ENCODE data around the gene SLC17A2.

Gene SLC17A2

GRCh38 chr6:25886066-25886465, 44.4 kb downstream of the SLC17A2 start:
- no peak for DNase-seq (ENCODE audit: low read depth in 2 of 2)

- DNase-seq (ENCODE audit: low read depth in 2 of 2), result no peak
Measured at GRCh38 chr6:25883991-25884390, 46.5 kb downstream of the SLC17A2 start.

- no peak for DNase-seq (ENCODE audit: low read depth in 2 of 2)
Measured at GRCh38 chr6:25883536-25883935, 47.0 kb downstream of the SLC17A2 start.

- DNase-seq (ENCODE audit: low read depth in 2 of 2), result peak in 1 of 2 donors; percentile 5
Measured at GRCh38 chr6:25882051-25882496, 48.4 kb downstream of the SLC17A2 start.

- no peak for DNase-seq (ENCODE audit: low read depth in 2 of 2)
Measured at GRCh38 chr6:25880601-25881000, 49.9 kb downstream of the SLC17A2 start.

- no peak for DNase-seq (ENCODE audit: low read depth in 2 of 2)
Measured at GRCh38 chr6:25878721-25879322, 51.7 kb downstream of the SLC17A2 start.

- no peak for DNase-seq (ENCODE audit: low read depth in 2 of 2)
Measured at GRCh38 chr6:25875926-25876602, 54.4 kb downstream of the SLC17A2 start.

GRCh38 chr6:25875563-25875905, 55.0 kb downstream of the SLC17A2 start:
- no peak for DNase-seq (ENCODE audit: low read depth in 2 of 2)

- DNase-seq (ENCODE audit: low read depth in 2 of 2), result no peak
Measured at GRCh38 chr6:25874822-25875562, 55.5 kb downstream of the SLC17A2 start.

GRCh38 chr6:25874118-25874517, 56.4 kb downstream of the SLC17A2 start, which contains the start of gene SLC17A3:
SLC17A3 (minus strand) TSS chr6:25874243; CDS start chr6:25868387, 5,856 bp downstream.
- no peak for DNase-seq (ENCODE audit: low read depth in 2 of 2)

GRCh38 chr6:25872814-25873213, 57.7 kb downstream of the SLC17A2 start:
- DNase-seq (ENCODE audit: low read depth in 2 of 2), result no peak

- DNase-seq (ENCODE audit: low read depth in 2 of 2), result no peak
Measured at GRCh38 chr6:25869840-25870239, 60.7 kb downstream of the SLC17A2 start.

- DNase-seq (ENCODE audit: low read depth in 2 of 2), result no peak
Measured at GRCh38 chr6:25868436-25869183, 61.9 kb downstream of the SLC17A2 start.

GRCh38 chr6:25866011-25866410, 64.5 kb downstream of the SLC17A2 start:
- DNase-seq (ENCODE audit: low read depth in 2 of 2), result no peak

GRCh38 chr6:25863360-25863759, 67.1 kb downstream of the SLC17A2 start:
- DNase-seq (ENCODE audit: low read depth in 2 of 2), result no peak
